T-helper 2 cell treated with Interferon-gamma antibody and Interleukin-4, amounts not matched to agents 100 ng/mL and 5 ng/mL, for 36 hours (primary cell): ENCODE measurements around the gene PIGW. TPM values are rescaled to one million over a fixed set of nuclear protein-coding genes. Genes with fewer than 3 reads are reported as not detected.

Source experiments
- intact Hi-C: fragments of 100-400 bp; cut with micrococcal nuclease; formaldehyde crosslinking; loops from one replicate; pipeline ENCODE4 v1.15.1; 2023
- total RNA-seq: library from RNA; stranded (reverse); gene quantifications from 2 replicates; pipeline ENCODE4 v1.2.3, GENCODE V29; 2022

Gene PIGW
- total RNA-seq = 16.0 and 16.4 TPM in 2 replicates

GRCh38 chr17:36534840-36535668 is at the start of gene PIGW, which contains the start of gene MYO19:
Gene PIGW, plus strand, starts transcription at chr17:36534987. Its CDS starts 2,115 bp downstream, at chr17:36537102.
Gene MYO19, minus strand, starts transcription at chr17:36534868. Its CDS starts 2,330 bp downstream, at chr17:36532538.
- intact Hi-C loops = loop anchor here (1.0 to 2.0 kb wide), 4 partner anchors 9 to 68 kb away; partner anchors contain the start of genes GGNBP2 and ZNHIT3

- intact Hi-C loops = loop anchor here (5.0 kb wide), 1 partner anchor 1002 kb away; the partner anchor contains the start of gene DUSP14
Observed at GRCh38 chr17:36485027-36485426, 49.8 kb upstream of the PIGW start.

GRCh38 chr17:36485805-36486203 is 49.0 kb upstream of the PIGW start:
- intact Hi-C loops = loop anchor here (2.0 to 5.0 kb wide), 3 partner anchors 49 to 1001 kb away; partner anchors contain the start of genes DUSP14, GGNBP2, MYO19 and PIGW

- intact Hi-C loops = loop anchor here (2.0 to 5.0 kb wide), 3 partner anchors 48 to 1001 kb away; partner anchors contain the start of genes DUSP14, GGNBP2, MYO19 and PIGW
Observed at GRCh38 chr17:36486204-36487194, 48.3 kb upstream of the PIGW start, which contains the start of gene ZNHIT3. Gene ZNHIT3, plus strand, starts transcription at chr17:36486681. Its CDS starts 19 bp downstream, at chr17:36486700.

GRCh38 chr17:36493956-36494355 is 40.8 kb upstream of the PIGW start:
- intact Hi-C loops = no loop called here

- intact Hi-C loops = no loop called here
Observed at GRCh38 chr17:36494674-36495073, 40.1 kb upstream of the PIGW start.

- intact Hi-C loops = no loop called here
Observed at GRCh38 chr17:36495076-36495578, 39.7 kb upstream of the PIGW start.

- intact Hi-C loops = no loop called here
Observed at GRCh38 chr17:36496018-36496789, 38.6 kb upstream of the PIGW start.

GRCh38 chr17:36498155-36498554 is 36.6 kb upstream of the PIGW start:
- intact Hi-C loops = no loop called here

- intact Hi-C loops = no loop called here
Observed at GRCh38 chr17:36498560-36499300, 36.1 kb upstream of the PIGW start.

- intact Hi-C loops = no loop called here
Observed at GRCh38 chr17:36500745-36501225, 34.0 kb upstream of the PIGW start.

GRCh38 chr17:36501351-36501750 is 33.4 kb upstream of the PIGW start:
- intact Hi-C loops = no loop called here

GRCh38 chr17:36501963-36502362 is 32.8 kb upstream of the PIGW start:
- intact Hi-C loops = no loop called here

- intact Hi-C loops = no loop called here
Observed at GRCh38 chr17:36503456-36504155, 31.2 kb upstream of the PIGW start.

GRCh38 chr17:36504156-36504545 is 30.6 kb upstream of the PIGW start:
- intact Hi-C loops = no loop called here

- intact Hi-C loops = no loop called here
Observed at GRCh38 chr17:36505171-36505570, 29.6 kb upstream of the PIGW start.

- intact Hi-C loops = no loop called here
Observed at GRCh38 chr17:36506249-36506826, 28.4 kb upstream of the PIGW start.

GRCh38 chr17:36506831-36507230 is 28.0 kb upstream of the PIGW start:
- intact Hi-C loops = no loop called here
